ENCODE measurements around the gene ZNF488.

The ZNF488 gene

GRCh38 chr10:47325303-47326291 is 58.5 kb downstream of the ZNF488 start:
- no peak for DNase-seq

GRCh38 chr10:47323636-47324296 is 60.3 kb downstream of the ZNF488 start:
- DNase-seq: no peak

- no peak for DNase-seq
Measured at GRCh38 chr10:47323087-47323486, 61.0 kb downstream of the ZNF488 start.

DNA sequence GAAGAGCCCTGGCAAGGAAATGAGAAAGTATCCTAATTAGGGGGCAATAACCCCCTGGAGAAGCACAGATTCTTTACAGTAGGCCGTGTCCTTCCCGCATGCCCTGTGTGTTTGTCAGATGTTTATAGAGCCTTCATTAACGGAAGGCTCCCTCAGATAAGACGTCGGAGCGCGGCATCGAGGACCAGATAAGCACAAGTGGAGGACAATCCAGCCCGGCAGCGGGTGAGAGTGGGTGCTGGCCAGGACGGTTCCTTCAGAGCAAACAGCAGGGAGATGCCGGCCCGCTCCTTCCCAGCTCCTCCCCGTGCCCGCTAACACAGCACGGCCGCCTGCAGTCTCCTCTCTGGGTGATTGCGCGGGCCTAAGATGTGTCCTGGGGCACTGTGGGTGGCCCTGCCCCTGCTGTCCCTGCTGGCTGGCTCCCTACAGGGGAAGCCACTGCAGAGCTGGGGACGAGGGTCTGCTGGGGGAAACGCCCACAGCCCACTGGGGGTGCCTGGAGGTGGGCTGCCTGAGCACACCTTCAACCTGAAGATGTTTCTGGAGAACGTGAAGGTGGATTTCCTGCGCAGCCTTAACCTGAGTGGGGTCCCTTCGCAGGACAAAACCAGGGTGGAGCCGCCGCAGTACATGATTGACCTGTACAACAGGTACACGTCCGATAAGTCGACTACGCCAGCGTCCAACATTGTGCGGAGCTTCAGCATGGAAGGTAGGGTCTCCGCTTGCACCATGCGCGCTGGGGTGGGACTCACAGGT is 61.6 kb downstream of the ZNF488 start, which contains the start of gene GDF2:
TSS of gene GDF2 (plus strand) at position 155 of the 762 bp plus-strand sequence. CDS start at position 370, 215 bp downstream.
- no peak for DNase-seq

DNA sequence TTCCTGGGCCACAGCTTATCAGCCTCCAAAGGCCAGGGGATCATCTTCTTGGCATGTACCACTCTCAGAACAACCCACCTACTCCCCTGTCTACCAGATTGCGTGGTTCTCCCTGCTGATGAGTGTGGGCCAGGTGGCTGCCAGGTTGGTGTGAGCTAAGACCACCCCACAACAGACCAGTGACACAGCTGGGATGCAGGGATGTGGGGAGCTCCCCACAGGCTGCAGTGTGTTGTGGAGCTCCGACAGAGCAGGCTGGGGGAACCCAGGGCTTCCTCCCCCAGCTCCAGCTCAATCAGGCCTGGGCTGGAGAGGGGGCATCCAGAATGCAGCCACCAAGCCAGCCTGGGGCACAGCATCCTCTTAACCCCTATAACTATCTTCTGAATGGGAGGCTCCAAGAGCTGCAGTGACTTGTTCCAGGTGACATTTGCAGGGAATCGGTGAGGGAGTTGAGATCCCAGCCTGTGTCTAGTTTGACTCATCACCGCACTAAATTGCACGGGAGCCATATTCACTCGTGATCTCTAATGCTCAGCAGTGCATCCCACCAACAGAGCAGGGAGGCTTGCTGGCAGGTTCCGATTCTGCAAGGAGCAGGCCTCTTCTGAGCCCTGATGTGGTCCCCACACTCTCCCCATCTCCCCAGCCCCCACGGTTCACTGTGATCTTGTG is 62.4 kb downstream of the ZNF488 start:
- DNase-seq: no peak

DNA sequence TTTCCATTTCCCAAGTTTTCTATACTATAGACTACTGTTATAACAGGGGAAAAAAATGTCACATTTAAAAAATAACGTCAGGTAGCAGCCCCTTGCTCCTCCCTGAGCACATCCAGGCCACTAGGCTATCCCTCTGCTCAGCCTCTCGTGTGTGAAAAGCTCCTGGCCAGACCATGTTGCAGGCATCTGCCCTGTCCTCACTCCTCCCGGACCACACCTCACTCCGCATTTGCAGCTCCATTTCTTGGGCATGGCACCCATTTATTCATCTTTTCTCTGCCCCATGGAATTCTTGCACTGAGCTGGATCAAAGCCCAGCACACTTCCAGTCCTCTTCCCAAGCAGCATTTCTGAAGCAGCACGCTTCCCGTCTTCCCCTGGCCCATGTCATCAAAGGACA is 63.3 kb downstream of the ZNF488 start:
- DNase-seq: no peak

DNA sequence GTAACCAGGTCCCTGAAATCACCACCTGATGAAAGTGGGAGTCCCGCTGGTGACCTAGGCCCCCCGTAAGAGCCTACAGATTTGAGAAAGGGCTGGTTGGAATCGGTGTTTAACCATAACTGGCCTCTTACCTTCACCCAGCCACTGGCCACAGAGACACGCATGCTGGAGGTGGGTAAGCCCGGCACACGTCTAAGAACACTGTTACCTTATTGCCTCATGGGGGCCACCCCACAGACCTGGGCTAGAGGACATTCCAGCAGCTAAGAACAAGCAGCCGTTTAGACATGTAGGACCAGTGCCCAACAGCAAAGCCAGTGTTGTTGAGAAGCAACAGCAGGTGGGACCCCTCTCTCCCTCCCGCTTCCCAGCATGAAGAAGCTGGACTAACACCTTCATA is 64.3 kb downstream of the ZNF488 start:
- no peak for DNase-seq

DNA sequence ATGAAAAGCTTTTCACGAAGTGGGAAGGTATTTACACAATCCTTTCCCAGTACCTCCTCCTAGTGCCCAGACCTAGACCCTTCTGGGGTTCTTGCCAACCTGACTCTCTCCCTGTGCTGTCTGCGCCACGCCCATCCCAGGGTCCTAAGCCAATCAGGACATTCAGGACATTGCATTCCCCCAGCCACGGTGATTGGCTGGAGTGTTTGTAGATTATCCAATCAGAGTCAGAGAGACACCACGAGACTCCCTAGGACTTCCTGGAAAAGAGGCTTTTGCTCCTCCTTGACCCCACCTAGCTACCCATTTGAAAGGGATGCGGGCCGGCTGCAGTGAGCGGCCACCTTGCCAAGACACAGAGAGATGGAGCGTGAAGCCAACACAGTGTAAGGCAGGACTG is 65.4 kb downstream of the ZNF488 start:
- no peak for DNase-seq

DNA sequence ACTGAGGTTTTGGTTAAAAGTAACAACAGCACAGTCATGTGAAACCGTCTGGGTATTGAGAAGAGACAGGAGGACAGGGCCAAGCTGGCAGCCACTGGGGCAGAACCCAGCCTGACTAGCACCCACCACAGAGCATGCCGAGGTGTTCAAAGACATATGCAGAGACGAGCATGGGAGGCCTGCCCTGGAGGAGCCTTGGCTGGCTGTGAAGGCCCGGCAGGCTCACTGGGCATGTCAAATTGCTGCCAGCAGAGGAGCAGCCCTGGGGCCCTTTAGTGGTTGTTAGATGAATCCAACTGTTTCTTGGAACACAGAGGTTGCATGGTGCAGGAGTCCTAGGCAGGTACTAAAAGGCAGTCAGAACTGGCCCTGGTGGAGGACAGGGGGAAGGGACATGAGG is 66.8 kb downstream of the ZNF488 start:
- DNase-seq: no peak

GRCh38 chr10:47316131-47316530 is 68.0 kb downstream of the ZNF488 start:
- no peak for DNase-seq

All from stimulated activated naive CD4-positive, alpha-beta T cell treated with Interleukin-2 at 50 U/mL for 16 hours (primary cell).